Hepatocyte (in vitro differentiated cells): ENCODE data around the gene KRTAP9-8. TPM values are rescaled to one million over a fixed set of nuclear protein-coding genes. Genes with fewer than 3 reads are reported as not detected.
A peak's percentile ranks its signal among the peaks of the same experiment; 100 is the strongest.

ENCODE experiments used
- DNase-seq: peaks from one replicate; pipeline ENCODE4 v3.0.0-alpha.2; 2016; ENCODE audit warnings: low spot score
- H2AFZ ChIP-seq: fragments of 200-600 bp; sonication (generic); 2 replicates; pipeline ENCODE4 v1.6.0; 2016; ENCODE audit warnings: antibody characterized with exemption, mild to moderate bottlenecking
- H3K27ac ChIP-seq: fragments of 200-600 bp; sonication (generic); 2 replicates; pipeline ENCODE4 v1.5.1; 2016; ENCODE audit warnings: mild to moderate bottlenecking
- H3K27me3 ChIP-seq: fragments of 200-600 bp; sonication (generic); 2 replicates; pipeline ENCODE4 v1.6.1; 2016
- H3K36me3 ChIP-seq: fragments of 200-600 bp; sonication (generic); replicated peaks from 2 replicates; pipeline ENCODE4 v1.5.1; 2016; ENCODE audit warnings: low read depth; ENCODE audit not compliant: insufficient read depth
- H3K4me1 ChIP-seq: fragments of 200-600 bp; sonication (generic); 2 replicates; pipeline ENCODE4 v1.5.1; 2016; ENCODE audit warnings: mild to moderate bottlenecking, moderate library complexity; ENCODE audit not compliant: insufficient read depth
- H3K4me2 ChIP-seq: fragments of 200-600 bp; sonication (generic); 2 replicates; pipeline ENCODE4 v1.6.0; 2016
- H3K4me3 ChIP-seq: fragments of 200-600 bp; sonication (generic); 2 replicates; pipeline ENCODE4 v1.5.1; 2016; ENCODE audit warnings: mild to moderate bottlenecking
- H3K79me2 ChIP-seq: fragments of 200-600 bp; sonication (generic); 2 replicates; pipeline ENCODE4 v1.6.0; 2017; ENCODE audit warnings: mild to moderate bottlenecking
- H3K9me2 ChIP-seq: fragments of 200-600 bp; sonication (generic); replicated peaks from 2 replicates; pipeline ENCODE4 v1.6.0; 2017; ENCODE audit warnings: mild to moderate bottlenecking; ENCODE audit not compliant: insufficient read depth
- H3K9me3 ChIP-seq: fragments of 200-600 bp; sonication (generic); 2 replicates; pipeline ENCODE4 v1.5.1; 2016; ENCODE audit warnings: low read depth, mild to moderate bottlenecking
- H4K20me1 ChIP-seq: fragments of 200-600 bp; sonication (generic); 2 replicates; pipeline ENCODE4 v1.6.0; 2016; ENCODE audit warnings: mild to moderate bottlenecking; ENCODE audit not compliant: insufficient read depth, poor library complexity, severe bottlenecking
- CTCF ChIP-seq: fragments of 200-600 bp; sonication (generic); IDR thresholded peaks from 2 replicates; pipeline ENCODE4 v1.5.1; 2016; ENCODE audit warnings: antibody characterized with exemption, mild to moderate bottlenecking; ENCODE audit not compliant: poor library complexity
- EZH2 ChIP-seq: fragments of 200-600 bp; sonication (generic); IDR thresholded peaks from 2 replicates; pipeline ENCODE4 v1.6.1; 2016; ENCODE audit warnings: antibody characterized with exemption, mild to moderate bottlenecking, borderline replicate concordance
- EZH2phosphoT487 ChIP-seq: fragments of 200-600 bp; sonication (generic); IDR thresholded peaks from one replicate; pipeline ENCODE4 v1.6.1; 2018; ENCODE audit warnings: antibody characterized with exemption, mild to moderate bottlenecking, low read depth, moderate library complexity; ENCODE audit not compliant: unreplicated experiment, severe bottlenecking
- WGBS: methylation state at CpG from one replicate; pipeline ENCODE4 v1.1.6; 2016; ENCODE audit warnings: low lambda C conversion rate; ENCODE audit errors: missing lambda C conversion rate; 5-methylcytosine and 5-hydroxymethylcytosine counted together
- polyA plus RNA-seq: library from polyadenylated mRNA; unstranded; fragments of >200 nt; fragmentation: Nextera tagmentation; extraction: Ambion mirVana; gene quantifications from 2 replicates; pipeline ENCODE4 v1.2.1, GENCODE V29; 2016
- small RNA-seq: library from RNA; depleted of rRNA; stranded (forward); fragments of <200 nt; gene quantifications from one replicate; pipeline ENCODE3, GENCODE V24; 2014
- total RNA-seq: library from RNA; depleted of rRNA; stranded (reverse); fragments of >200 nt; gene quantifications from 2 replicates; pipeline ENCODE4 v1.2.3, GENCODE V29; 2014

KRTAP9-8 gene
- total and polyA plus RNA-seq, 2 experiments from 2014 or later = not detected

GRCh38 chr17:41287050-41287449 is 49.3 kb downstream of the KRTAP9-8 start:
- Histone ChIP-seq H3K36me3 (no peaks in the 10 kb centered on the region), H3K9me2 (no peaks in the 10 kb centered on the region), H3K4me2 (no peak overlapping the region), H3K27ac (no peak overlapping the region), H3K9me3 (no peaks in the 10 kb centered on the region), H3K4me3 (no peak overlapping the region), H3K79me2 (no peaks in the 10 kb centered on the region), H4K20me1 (no peaks in the 10 kb centered on the region), H2AFZ (no peak overlapping the region), H3K27me3 (no peaks in the 10 kb centered on the region), H3K4me1 (no peaks in the 10 kb centered on the region)
- WGBS = 84% methylated on average over 3 of the region's 3 CpGs
- DNase-seq = peak; percentile 4
- TF ChIP-seq EZH2 (no peak), EZH2phosphoT487 (no peak), CTCF (no peak)

Small RNAs within 50 kb of the gene (small RNA-seq; reads per million reads assigned to genes)
- gene KRTAP9-10P = not detected

Other genes with a start within 250 kb of the KRTAP9-8 start
Only the 30 nearest of the 41 such genes appear.
- not detected in 2 replicates for gene KRTAP2-2, start 182.8 kb upstream of the KRTAP9-8 start, total RNA-seq
- gene KRTAP2-2, start 182.8 kb upstream of the KRTAP9-8 start, polyA plus RNA-seq = not detected in 2 replicates
- not detected in 2 replicates for gene KRTAP2-3, start 177.9 kb upstream of the KRTAP9-8 start, total RNA-seq
- gene KRTAP2-3, start 177.9 kb upstream of the KRTAP9-8 start, polyA plus RNA-seq = not detected in 2 replicates
- gene KRTAP2-4, start 172.1 kb upstream of the KRTAP9-8 start, total RNA-seq = not detected in 2 replicates
- gene KRTAP2-4, start 172.1 kb upstream of the KRTAP9-8 start, polyA plus RNA-seq = not detected in 2 replicates
- not detected in 2 replicates for gene KRTAP4-7, start 153.8 kb upstream of the KRTAP9-8 start, total RNA-seq
- gene KRTAP4-7, start 153.8 kb upstream of the KRTAP9-8 start, polyA plus RNA-seq = not detected in 2 replicates
- not detected in 2 replicates for gene KRTAP4-8, start 139.9 kb upstream of the KRTAP9-8 start, total RNA-seq
- not detected in 2 replicates for gene KRTAP4-8, start 139.9 kb upstream of the KRTAP9-8 start, polyA plus RNA-seq
- gene KRTAP4-16, start 135.8 kb upstream of the KRTAP9-8 start, total RNA-seq = not detected in 2 replicates
- gene KRTAP4-16, start 135.8 kb upstream of the KRTAP9-8 start, polyA plus RNA-seq = not detected in 2 replicates
- not detected in 2 replicates for gene KRTAP4-9, start 132.6 kb upstream of the KRTAP9-8 start, total RNA-seq
- not detected in 2 replicates for gene KRTAP4-9, start 132.6 kb upstream of the KRTAP9-8 start, polyA plus RNA-seq
- gene KRTAP4-11, start 119.6 kb upstream of the KRTAP9-8 start, total RNA-seq = not detected in 2 replicates
- gene KRTAP4-11, start 119.6 kb upstream of the KRTAP9-8 start, polyA plus RNA-seq = not detected in 2 replicates
- not detected in 2 replicates for gene KRTAP4-12, start 113.8 kb upstream of the KRTAP9-8 start, total RNA-seq
- gene KRTAP4-12, start 113.8 kb upstream of the KRTAP9-8 start, polyA plus RNA-seq = not detected in 2 replicates
- not detected in 2 replicates for gene KRTAP4-6, start 97.5 kb upstream of the KRTAP9-8 start, total RNA-seq
- gene KRTAP4-6, start 97.5 kb upstream of the KRTAP9-8 start, polyA plus RNA-seq = not detected in 2 replicates
- gene KRTAP4-5, start 88.2 kb upstream of the KRTAP9-8 start, total RNA-seq = not detected in 2 replicates
- gene KRTAP4-5, start 88.2 kb upstream of the KRTAP9-8 start, polyA plus RNA-seq = not detected in 2 replicates
- not detected in 2 replicates for gene KRTAP4-4, start 77.3 kb upstream of the KRTAP9-8 start, total RNA-seq
- gene KRTAP4-4, start 77.3 kb upstream of the KRTAP9-8 start, polyA plus RNA-seq = not detected in 2 replicates
- not detected in 2 replicates for gene KRTAP4-3, start 69.8 kb upstream of the KRTAP9-8 start, total RNA-seq
- gene KRTAP4-3, start 69.8 kb upstream of the KRTAP9-8 start, polyA plus RNA-seq = not detected in 2 replicates
- not detected in 2 replicates for gene KRTAP4-2, start 59.8 kb upstream of the KRTAP9-8 start, total RNA-seq
- gene KRTAP4-2, start 59.8 kb upstream of the KRTAP9-8 start, polyA plus RNA-seq = not detected in 2 replicates
- gene KRTAP4-1, start 53.1 kb upstream of the KRTAP9-8 start, total RNA-seq = not detected in 2 replicates
- gene KRTAP4-1, start 53.1 kb upstream of the KRTAP9-8 start, polyA plus RNA-seq = not detected in 2 replicates
- not detected in 2 replicates for gene KRTAP9-1, start 48.1 kb upstream of the KRTAP9-8 start, total RNA-seq
- not detected in 2 replicates for gene KRTAP9-1, start 48.1 kb upstream of the KRTAP9-8 start, polyA plus RNA-seq
- gene KRTAP9-2, start 11.4 kb upstream of the KRTAP9-8 start, total RNA-seq = not detected in 2 replicates
- not detected in 2 replicates for gene KRTAP9-2, start 11.4 kb upstream of the KRTAP9-8 start, polyA plus RNA-seq
- gene KRTAP9-3, start 5.5 kb upstream of the KRTAP9-8 start, total RNA-seq = not detected in 2 replicates
- gene KRTAP9-3, start 5.5 kb upstream of the KRTAP9-8 start, polyA plus RNA-seq = not detected in 2 replicates
- gene KRTAP9-4, start 11.7 kb downstream of the KRTAP9-8 start, total RNA-seq = not detected in 2 replicates
- not detected in 2 replicates for gene KRTAP9-4, start 11.7 kb downstream of the KRTAP9-8 start, polyA plus RNA-seq
- not detected in 2 replicates for gene KRTAP9-9, start 17.4 kb downstream of the KRTAP9-8 start, total RNA-seq
- not detected in 2 replicates for gene KRTAP9-9, start 17.4 kb downstream of the KRTAP9-8 start, polyA plus RNA-seq
- gene KRTAP9-6, start 27.4 kb downstream of the KRTAP9-8 start, total RNA-seq = not detected in 2 replicates
- gene KRTAP9-6, start 27.4 kb downstream of the KRTAP9-8 start, polyA plus RNA-seq = not detected in 2 replicates
- not detected in 2 replicates for gene KRTAP9-7, start 37.7 kb downstream of the KRTAP9-8 start, total RNA-seq
- gene KRTAP9-7, start 37.7 kb downstream of the KRTAP9-8 start, polyA plus RNA-seq = not detected in 2 replicates
- not detected in 2 replicates for gene KRTAP29-1, start 64.9 kb downstream of the KRTAP9-8 start, total RNA-seq
- not detected in 2 replicates for gene KRTAP29-1, start 64.9 kb downstream of the KRTAP9-8 start, polyA plus RNA-seq
- not detected in 2 replicates for gene KRTAP16-1, start 71.3 kb downstream of the KRTAP9-8 start, total RNA-seq
- gene KRTAP16-1, start 71.3 kb downstream of the KRTAP9-8 start, polyA plus RNA-seq = not detected in 2 replicates
- gene KRTAP17-1, start 77.7 kb downstream of the KRTAP9-8 start, total RNA-seq = not detected in 2 replicates
- 0.33 TPM in 1 of 2 replicates, not detected in the other for gene KRTAP17-1, start 77.7 kb downstream of the KRTAP9-8 start, polyA plus RNA-seq
- gene KRT33A, start 112.8 kb downstream of the KRTAP9-8 start, total RNA-seq = not detected in 2 replicates
- gene KRT33A, start 112.8 kb downstream of the KRTAP9-8 start, polyA plus RNA-seq = not detected in 2 replicates
- not detected in 2 replicates for gene KRT33B, start 131.8 kb downstream of the KRTAP9-8 start, total RNA-seq
- 0.35 TPM in 1 of 2 replicates, not detected in the other for gene KRT33B, start 131.8 kb downstream of the KRTAP9-8 start, polyA plus RNA-seq
- 0.20 TPM in 1 of 2 replicates, not detected in the other for gene KRT34, start 144.3 kb downstream of the KRTAP9-8 start, total RNA-seq
- gene KRT34, start 144.3 kb downstream of the KRTAP9-8 start, polyA plus RNA-seq = 0.71 TPM in 1 of 2 replicates, not detected in the other
- gene KRT31, start 159.6 kb downstream of the KRTAP9-8 start, total RNA-seq = not detected in 2 replicates
- gene KRT31, start 159.6 kb downstream of the KRTAP9-8 start, polyA plus RNA-seq = not detected in 2 replicates
- gene KRT37, start 186.6 kb downstream of the KRTAP9-8 start, total RNA-seq = not detected in 2 replicates
- not detected in 2 replicates for gene KRT37, start 186.6 kb downstream of the KRTAP9-8 start, polyA plus RNA-seq